GM18520 (cell line): Measurements from ENCODE around the gene MAB21L3.

Experiments used
- ATAC-seq: cut with Tn5 transposase; IDR thresholded peaks from one replicate; pipeline ENCODE4 v1.9.1; 2021; ENCODE audit not compliant: unreplicated experiment

Gene MAB21L3

DNA sequence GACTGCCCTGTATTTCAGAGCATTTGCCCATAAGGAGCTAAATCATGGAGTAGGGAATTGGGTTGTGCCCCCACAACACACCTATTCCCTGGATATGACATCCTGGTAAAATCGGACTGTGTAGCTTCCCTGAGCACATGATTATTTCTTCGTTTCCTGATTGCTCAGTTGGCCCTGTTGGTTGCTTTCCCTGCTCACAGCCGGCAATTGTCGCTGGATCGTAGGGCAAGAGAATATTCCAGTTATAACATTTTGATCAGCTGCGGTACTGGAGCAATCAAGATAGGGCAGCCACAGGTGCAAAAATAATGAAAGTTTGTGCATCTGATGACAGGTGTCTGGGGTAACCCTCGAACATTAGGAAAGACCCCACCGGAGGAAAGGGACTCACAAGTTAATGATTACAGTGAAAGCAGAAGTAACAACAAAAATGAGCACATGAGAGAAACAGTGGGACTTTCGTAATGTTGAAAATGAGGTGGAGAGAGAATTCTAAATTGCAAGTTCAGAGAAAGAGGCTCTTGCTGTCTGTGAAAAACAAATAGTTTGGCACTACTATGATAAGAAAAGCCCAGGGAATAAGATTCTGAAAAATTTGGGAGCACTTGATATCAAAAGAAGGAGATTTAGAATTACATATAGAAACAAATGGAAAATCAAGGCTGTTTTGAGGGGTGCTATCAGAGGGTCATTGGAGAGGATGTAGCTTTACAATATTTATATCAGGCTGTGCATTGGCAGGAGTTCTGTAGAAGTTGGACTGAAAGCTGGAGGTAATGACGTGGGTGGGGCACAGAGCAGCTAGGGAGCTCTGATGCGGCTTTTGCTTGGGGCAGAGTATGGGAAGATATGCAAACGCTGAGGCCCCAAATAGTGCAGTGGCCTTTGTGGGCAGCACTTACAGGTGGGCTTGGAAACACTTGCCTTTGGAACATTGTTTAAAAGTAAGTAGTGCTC, at the start of gene MAB21L3:
Gene MAB21L3, plus strand, starts transcription at position 833 of the 957 bp plus-strand sequence. CDS start 1,217 bp downstream, outside the sequence.
- ATAC-seq = peak; percentile 51

DNA sequence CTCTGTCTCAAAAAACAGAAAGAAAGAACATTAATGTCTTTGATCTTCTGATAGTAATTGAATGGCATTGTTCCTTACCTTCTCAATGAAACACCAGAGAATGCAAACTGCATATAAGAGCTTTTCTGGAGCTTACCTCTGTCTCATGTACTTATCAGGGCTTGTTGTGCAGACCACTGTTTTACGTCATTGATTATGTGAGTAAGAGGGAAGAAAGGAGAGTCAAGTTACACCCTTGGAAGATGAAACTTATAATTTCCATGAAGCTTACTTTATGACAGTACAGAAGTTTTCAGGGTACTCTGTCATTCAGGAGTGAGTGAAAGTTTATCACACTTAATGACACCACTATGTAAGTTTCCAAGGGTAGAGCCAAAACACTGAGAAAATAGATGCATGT, 49.0 kb upstream of the MAB21L3 start:
- no peak for ATAC-seq

DNA sequence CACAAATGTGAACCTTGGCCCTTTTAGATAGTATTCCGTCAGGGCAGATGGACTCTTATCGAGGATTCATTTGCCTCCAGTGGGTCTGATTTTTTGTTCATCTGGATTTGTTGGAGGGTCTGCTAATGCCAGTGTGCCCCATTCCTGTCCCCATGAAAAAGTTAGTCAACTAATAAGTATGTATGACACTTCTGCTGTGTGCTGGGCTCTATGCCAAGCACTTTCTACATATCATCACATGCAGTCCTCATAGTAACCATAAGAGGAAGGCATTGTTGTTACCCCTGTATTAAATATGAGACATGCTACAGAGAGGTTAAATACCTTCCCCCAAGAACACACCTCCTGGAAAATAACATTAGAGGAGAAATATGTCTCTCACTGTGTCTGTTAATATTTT, 46.6 kb upstream of the MAB21L3 start:
- ATAC-seq = no peak

DNA sequence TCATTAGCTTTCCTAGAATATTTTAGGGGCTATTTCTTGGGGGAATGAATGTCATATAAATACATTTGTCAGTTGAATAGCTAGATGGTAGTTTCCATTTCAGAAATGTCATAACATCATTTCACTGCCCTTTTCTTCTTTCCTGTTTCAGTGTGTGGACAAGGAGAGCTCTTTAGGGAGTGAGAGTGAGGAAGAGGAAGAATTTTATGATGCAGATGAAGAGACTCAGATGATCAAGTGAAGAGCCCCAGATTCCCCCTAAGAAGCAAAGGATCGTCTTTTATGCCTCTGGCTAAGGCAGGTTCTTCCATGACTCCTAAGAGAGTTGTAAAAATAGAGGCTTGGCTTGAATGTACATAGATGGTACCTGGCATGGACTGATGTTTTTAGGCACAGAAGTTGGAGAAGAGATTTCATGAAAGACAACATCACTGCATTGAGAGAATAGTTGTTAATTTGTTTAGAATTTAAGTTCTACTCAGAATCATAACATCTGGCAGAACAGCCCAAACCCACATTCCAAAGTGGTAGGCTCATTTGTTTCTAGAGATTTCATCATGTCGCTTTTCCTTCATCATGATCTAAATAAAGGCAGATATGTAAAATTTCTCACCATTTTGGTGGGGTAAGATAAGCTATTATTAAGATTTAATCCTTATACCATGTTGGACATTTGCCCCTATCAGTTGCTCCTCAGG, 44.2 kb upstream of the MAB21L3 start:
- ATAC-seq = no peak

GRCh38 chr1:116067566-116067890, 43.7 kb upstream of the MAB21L3 start:
- no peak for ATAC-seq

DNA sequence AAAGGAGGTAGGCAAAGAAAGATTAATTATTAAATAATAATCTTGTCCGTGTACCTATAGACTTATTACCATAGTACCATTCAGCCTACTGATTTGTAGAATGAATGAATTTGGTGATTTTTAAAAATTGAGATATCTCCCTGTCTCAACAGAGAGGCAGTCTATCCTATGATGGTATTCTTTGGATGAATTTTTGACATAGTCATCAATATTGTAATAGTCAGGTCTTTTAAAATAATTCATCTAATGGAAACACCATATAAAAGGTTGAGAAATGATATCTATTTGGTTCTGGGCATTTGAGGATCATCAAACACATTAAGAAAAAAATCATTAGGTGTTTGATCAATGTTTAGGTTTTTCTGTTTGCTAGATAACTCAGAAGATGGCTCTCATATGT, 35.6 kb upstream of the MAB21L3 start:
- no peak for ATAC-seq

DNA sequence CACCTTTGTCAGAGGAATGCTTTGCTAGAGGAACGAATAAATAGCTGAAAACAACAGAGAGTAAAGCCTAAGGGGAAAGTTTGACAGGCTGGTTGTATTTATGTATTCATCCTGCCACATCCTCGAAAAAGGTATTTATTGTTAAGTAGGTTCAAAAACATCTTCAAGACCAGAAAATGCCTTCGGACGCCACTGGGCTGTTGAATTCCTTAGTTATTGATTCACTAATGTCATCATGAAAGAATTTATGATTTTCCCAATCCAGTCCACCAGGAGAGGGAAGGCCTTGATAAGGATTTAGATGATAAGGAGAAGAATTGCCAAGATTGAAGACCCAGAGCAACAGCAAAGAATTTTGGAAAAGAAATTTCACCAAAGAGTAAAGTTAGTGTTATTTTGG, 35.2 kb upstream of the MAB21L3 start:
- ATAC-seq = no peak

GRCh38 chr1:116076831-116077230, 34.4 kb upstream of the MAB21L3 start:
- ATAC-seq = no peak

DNA sequence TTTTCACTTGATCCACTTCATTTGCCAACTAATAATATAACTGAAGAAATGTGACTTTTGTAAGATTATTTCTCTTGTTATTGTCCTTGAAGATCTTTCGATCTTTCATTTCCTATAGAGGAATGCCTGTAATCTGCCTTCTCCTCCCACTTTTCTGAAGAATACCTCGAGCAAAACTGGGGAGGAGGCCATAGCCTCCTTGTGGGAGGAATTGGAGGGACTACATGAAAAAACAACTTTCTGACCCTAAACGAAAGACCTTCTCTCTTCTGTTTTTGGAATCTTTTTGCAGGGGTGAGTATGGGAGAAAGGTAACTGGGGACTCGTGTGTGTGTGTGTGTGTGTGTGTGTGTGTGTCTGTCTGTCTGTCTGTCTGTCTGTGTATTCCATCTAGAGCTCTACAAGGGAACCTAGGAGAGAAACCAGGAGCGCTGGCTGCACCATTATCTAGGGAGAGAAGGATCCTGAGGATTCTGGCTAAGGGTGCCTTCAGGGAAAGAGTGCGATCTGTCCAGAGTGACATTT, 32.4 kb upstream of the MAB21L3 start:
- ATAC-seq = no peak

DNA sequence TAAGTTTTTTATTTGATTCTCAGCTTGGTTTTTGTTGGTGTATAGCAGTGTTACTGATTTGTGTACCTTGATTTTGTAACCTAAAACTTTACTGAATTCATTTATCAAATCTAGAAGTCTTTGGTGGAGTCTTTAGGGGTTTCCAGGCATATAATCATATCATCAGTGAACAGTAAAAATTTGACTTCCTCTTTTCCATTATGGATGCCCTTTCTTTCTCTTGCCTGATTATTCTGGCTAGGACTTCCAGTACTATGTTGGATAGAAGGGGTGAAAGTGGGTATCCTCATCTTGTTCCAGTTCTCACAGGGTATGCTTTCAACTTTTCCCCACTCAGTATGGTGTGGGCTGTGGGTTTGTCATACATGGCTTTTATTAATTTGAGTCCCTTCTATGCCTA, 23.6 kb upstream of the MAB21L3 start:
- no peak for ATAC-seq

- ATAC-seq = no peak
These were observed 21.3 kb upstream of the MAB21L3 start for GRCh38 chr1:116089870-116090269.

- ATAC-seq = no peak
These were observed 20.1 kb upstream of the MAB21L3 start for GRCh38 chr1:116091083-116091482.

- ATAC-seq = no peak
These were observed 18.3 kb upstream of the MAB21L3 start for GRCh38 chr1:116092752-116093489.

DNA sequence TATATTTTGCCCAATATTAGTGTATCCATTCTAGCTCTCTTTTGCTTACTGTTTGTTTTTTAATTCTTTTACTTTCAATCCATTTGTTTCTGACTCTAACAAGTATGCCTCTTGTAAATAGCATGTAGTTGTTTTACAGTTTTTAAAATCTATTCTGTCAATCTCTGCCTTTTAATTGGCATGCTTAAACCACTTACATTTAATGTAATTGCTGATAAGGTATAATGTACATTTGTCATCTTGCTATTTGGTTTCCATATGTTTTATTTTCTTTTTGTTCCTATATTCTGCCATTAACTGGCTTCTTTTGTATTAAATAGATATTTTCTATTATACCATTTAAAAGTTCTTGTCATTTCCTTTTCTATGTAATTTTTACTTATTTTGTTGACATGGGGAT, 16.2 kb upstream of the MAB21L3 start:
- ATAC-seq = no peak

GRCh38 chr1:116096013-116096618, 15.1 kb upstream of the MAB21L3 start:
- no peak for ATAC-seq

DNA sequence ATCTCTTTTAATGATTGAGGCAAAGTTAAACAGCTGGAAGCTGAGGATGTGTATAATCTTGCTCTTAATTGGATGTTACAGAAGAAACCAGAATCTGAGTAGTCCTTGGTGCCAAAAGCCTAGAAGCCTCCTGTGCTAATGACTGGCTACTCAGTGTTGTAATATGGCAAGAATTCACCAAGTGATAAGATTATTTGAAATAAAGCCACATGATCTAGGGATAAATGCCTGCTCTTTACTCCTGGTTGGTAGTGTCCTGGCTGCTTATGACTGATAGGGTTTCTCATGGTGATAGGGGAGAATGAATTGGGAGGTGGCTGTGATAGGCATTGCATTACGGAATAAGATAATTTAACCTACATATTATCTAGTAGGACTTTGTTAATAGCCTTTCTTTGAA, 13.6 kb upstream of the MAB21L3 start:
- ATAC-seq = no peak

DNA sequence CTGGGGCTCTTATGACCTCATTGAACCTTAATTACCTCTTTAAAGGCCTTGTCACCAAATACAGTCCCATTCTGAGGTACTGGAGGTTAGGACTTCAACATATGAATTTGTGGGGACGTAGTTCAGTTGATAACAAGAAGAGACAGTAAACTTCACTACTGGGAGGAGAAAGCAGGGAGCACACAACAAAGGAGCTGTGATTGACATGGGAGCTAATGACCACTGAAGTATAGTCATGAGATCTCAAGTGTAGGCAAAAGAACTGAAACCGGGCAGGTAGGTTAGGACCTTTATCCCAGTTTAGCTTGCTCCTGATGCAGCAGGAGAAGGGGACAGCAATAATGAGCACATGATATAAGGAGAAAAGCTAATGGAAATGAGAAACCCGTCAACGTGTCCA, 11.8 kb upstream of the MAB21L3 start:
- no peak for ATAC-seq

- ATAC-seq = no peak
These were observed 11.3 kb upstream of the MAB21L3 start for GRCh38 chr1:116099919-116100318.

GRCh38 chr1:116104667-116105066, 6.5 kb upstream of the MAB21L3 start:
- no peak for ATAC-seq

DNA sequence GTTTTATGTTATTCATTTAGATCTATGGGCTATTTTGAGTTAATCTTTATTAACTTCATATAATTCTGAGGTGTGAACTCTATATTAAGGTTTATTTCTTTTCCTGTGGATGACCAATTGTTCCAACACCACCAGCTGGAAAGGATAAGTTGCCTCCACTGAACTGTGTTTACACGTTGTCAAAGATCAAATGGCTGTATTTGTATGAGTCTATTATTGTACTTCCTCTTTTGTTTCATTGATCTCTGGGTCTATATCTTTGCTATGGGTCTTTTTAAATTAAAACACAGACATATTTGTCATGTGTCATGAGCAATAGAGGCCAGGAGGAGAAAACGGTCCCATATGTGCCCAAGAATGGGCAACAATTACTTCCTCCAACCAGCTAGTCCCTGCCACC, 5.2 kb upstream of the MAB21L3 start:
- no peak for ATAC-seq

GRCh38 chr1:116106646-116107045, 4.6 kb upstream of the MAB21L3 start:
- no peak for ATAC-seq
